ENCODE results near the gene OGFR. TPM values are rescaled to one million over a fixed set of nuclear protein-coding genes. Genes with fewer than 3 reads are reported as not detected.

OGFR gene
- total RNA-seq, 2 experiments from 2014 or later: 71.1 to 73.4 TPM

- Mint-ChIP-seq H3K4me1 (peaks cover 2% of the 10 kb centered on the region), H3K27ac (no peak overlapping the region), H3K27me3 (no peaks in the 10 kb centered on the region), H3K4me3 (no peak overlapping the region), H3K36me3 (ENCODE audit: low read depth) (no peaks in the 10 kb centered on the region), H3K9me3 (no peaks in the 10 kb centered on the region)
- no peak for DNase-seq
- CTCF ChIA-PET: no interaction called here
- POLR2A ChIA-PET: interaction anchor here (1.0 kb wide), 1 partner anchor 38 kb away, joined by 4 read pairs; no protein-coding TSS in a partner anchor
Observed at GRCh38 chr20:62831854-62832211, 27.2 kb downstream of the OGFR start.

- POLR2A ChIA-PET: interaction anchor here (1.0 kb wide), 1 partner anchor 38 kb away, joined by 4 read pairs; no protein-coding TSS in a partner anchor
- H3K27me3 Mint-ChIP-seq: no peaks in the 10 kb centered on the region
- no peak overlapping the region for H3K27ac Mint-ChIP-seq
- H3K9me3 Mint-ChIP-seq: no peaks in the 10 kb centered on the region
- H3K36me3 Mint-ChIP-seq (ENCODE audit: low read depth): no peaks in the 10 kb centered on the region
- peaks cover 2% of the 10 kb centered on the region for H3K4me1 Mint-ChIP-seq
- CTCF ChIA-PET: interaction anchor here (1.2 kb wide), 1 partner anchor 10 kb away, joined by 4 read pairs; no protein-coding TSS in a partner anchor
- DNase-seq: no peak
- no peak overlapping the region for H3K4me3 Mint-ChIP-seq
Observed at GRCh38 chr20:62832212-62832922, 27.7 kb downstream of the OGFR start.

GRCh38 chr20:62832951-62833391, 28.3 kb downstream of the OGFR start:
- peaks cover 2% of the 10 kb centered on the region for H3K4me1 Mint-ChIP-seq
- no peak for DNase-seq
- H3K9me3 Mint-ChIP-seq: no peaks in the 10 kb centered on the region
- CTCF ChIA-PET: interaction anchor here (1.2 kb wide), 1 partner anchor 10 kb away, joined by 4 read pairs; no protein-coding TSS in a partner anchor
- no peaks in the 10 kb centered on the region for H3K36me3 Mint-ChIP-seq (ENCODE audit: low read depth)
- H3K4me3 Mint-ChIP-seq: no peak overlapping the region
- POLR2A ChIA-PET: no interaction called here
- no peak overlapping the region for H3K27ac Mint-ChIP-seq
- H3K27me3 Mint-ChIP-seq: no peaks in the 10 kb centered on the region

GRCh38 chr20:62834967-62835730, 30.5 kb downstream of the OGFR start:
- Mint-ChIP-seq H3K36me3 (ENCODE audit: low read depth) (no peaks in the 10 kb centered on the region), H3K9me3 (no peaks in the 10 kb centered on the region), H3K4me1 (peaks cover 2% of the 10 kb centered on the region), H3K27me3 (peaks cover 4% of the 10 kb centered on the region), H3K27ac (no peak overlapping the region), H3K4me3 (no peak overlapping the region)
- ChIA-PET CTCF (no interaction called here), POLR2A (no interaction called here)
- no peak for DNase-seq

- no peaks in the 10 kb centered on the region for H3K9me3 Mint-ChIP-seq
- H3K4me3 Mint-ChIP-seq: no peak overlapping the region
- ChIA-PET POLR2A (no interaction called here), CTCF (no interaction called here)
- DNase-seq: no peak
- peaks cover 4% of the 10 kb centered on the region for H3K27me3 Mint-ChIP-seq
- peaks cover 2% of the 10 kb centered on the region for H3K4me1 Mint-ChIP-seq
- no peaks in the 10 kb centered on the region for H3K36me3 Mint-ChIP-seq (ENCODE audit: low read depth)
- H3K27ac Mint-ChIP-seq: no peak overlapping the region
Observed at GRCh38 chr20:62835931-62836861, 31.6 kb downstream of the OGFR start.

- no peak for DNase-seq
- no peaks in the 10 kb centered on the region for H3K9me3 Mint-ChIP-seq
- peaks cover 4% of the 10 kb centered on the region for H3K27me3 Mint-ChIP-seq
- peaks cover 2% of the 10 kb centered on the region for H3K4me1 Mint-ChIP-seq
- H3K27ac Mint-ChIP-seq: no peak overlapping the region
- no peaks in the 10 kb centered on the region for H3K36me3 Mint-ChIP-seq (ENCODE audit: low read depth)
- ChIA-PET CTCF (no interaction called here), POLR2A (no interaction called here)
- no peak overlapping the region for H3K4me3 Mint-ChIP-seq
Observed at GRCh38 chr20:62836967-62837490, 32.4 kb downstream of the OGFR start.

GRCh38 chr20:62837790-62838127, 33.1 kb downstream of the OGFR start:
- DNase-seq: no peak
- Mint-ChIP-seq H3K27me3 (peaks cover 4% of the 10 kb centered on the region), H3K4me1 (peaks cover 2% of the 10 kb centered on the region), H3K36me3 (ENCODE audit: low read depth) (no peaks in the 10 kb centered on the region), H3K27ac (no peak overlapping the region), H3K4me3 (no peak overlapping the region), H3K9me3 (no peaks in the 10 kb centered on the region)
- ChIA-PET POLR2A (no interaction called here), CTCF (no interaction called here)

- Mint-ChIP-seq H3K4me3 (no peak overlapping the region), H3K9me3 (no peaks in the 10 kb centered on the region), H3K27me3 (peaks cover 4% of the 10 kb centered on the region), H3K27ac (no peak overlapping the region), H3K4me1 (no peaks in the 10 kb centered on the region), H3K36me3 (ENCODE audit: low read depth) (no peaks in the 10 kb centered on the region)
- ChIA-PET CTCF (no interaction called here), POLR2A (interaction anchor here (0.7 kb wide), 1 partner anchor 54 kb away, joined by 3 read pairs; no protein-coding TSS in a partner anchor)
- DNase-seq: no peak
Observed at GRCh38 chr20:62838128-62838891, 33.7 kb downstream of the OGFR start.

GRCh38 chr20:62839261-62839660, 34.6 kb downstream of the OGFR start:
- DNase-seq: no peak
- CTCF ChIA-PET: interaction anchor here (0.6 kb wide), 1 partner anchor 69 kb away, joined by 3 read pairs; no protein-coding TSS in a partner anchor
- Mint-ChIP-seq H3K4me1 (no peaks in the 10 kb centered on the region), H3K36me3 (ENCODE audit: low read depth) (no peaks in the 10 kb centered on the region), H3K9me3 (no peaks in the 10 kb centered on the region), H3K27ac (no peak overlapping the region), H3K27me3 (peaks cover 4% of the 10 kb centered on the region), H3K4me3 (no peak overlapping the region)
- POLR2A ChIA-PET: no interaction called here

GRCh38 chr20:62839816-62840215, 35.2 kb downstream of the OGFR start:
- CTCF ChIA-PET: no interaction called here
- Mint-ChIP-seq H3K36me3 (ENCODE audit: low read depth) (no peaks in the 10 kb centered on the region), H3K9me3 (no peaks in the 10 kb centered on the region), H3K27ac (no peak overlapping the region), H3K4me3 (no peak overlapping the region), H3K27me3 (peaks cover 4% of the 10 kb centered on the region), H3K4me1 (no peaks in the 10 kb centered on the region)
- POLR2A ChIA-PET: no interaction called here
- no peak for DNase-seq

GRCh38 chr20:62840244-62841197, 35.9 kb downstream of the OGFR start:
- no peak for DNase-seq
- Mint-ChIP-seq H3K9me3 (no peaks in the 10 kb centered on the region), H3K4me3 (no peak overlapping the region), H3K36me3 (ENCODE audit: low read depth) (no peaks in the 10 kb centered on the region), H3K27me3 (peaks cover 4% of the 10 kb centered on the region), H3K27ac (no peak overlapping the region), H3K4me1 (no peaks in the 10 kb centered on the region)
- CTCF ChIA-PET: no interaction called here
- POLR2A ChIA-PET: no interaction called here

All from activated CD4-positive, alpha-beta memory T cell treated with anti-CD3 and anti-CD28 coated beads, Interleukin-2, amount 10 ng/mL, durations not matched to agents 7 days and 5 days (primary cell).